Kidney (tissue), 14 donors: ENCODE results near the gene APOL3. TPM values are rescaled to one million over a fixed set of nuclear protein-coding genes. Genes with fewer than 3 reads are reported as not detected.
"Not testable (repeated sequence)": the region's sequence is repeated elsewhere in the genome, so short reads cannot be mapped to it uniquely, and the experiment has no call there.

ENCODE experiments used
- DNase-seq, 5 donors: peaks; one replicate each; pipeline ENCODE4 v3.0.0-alpha.2; 2013 to 2020
- FAIRE-seq: peaks from 2 replicates; lab custom pipeline; 2012; peaks lifted over from hg19 to GRCh38; lab: Jason Lieb, UNC
- H3K27ac ChIP-seq, 2 donors: one replicate each; pipeline ENCODE4 v1.7.0; 2013; ENCODE audit warnings: low read depth in 2 of 2, low read length in 2 of 2, inconsistent platforms in 1 of 2
- H3K27me3 ChIP-seq: one replicate; pipeline ENCODE4 v1.7.1; 2013; ENCODE audit warnings: low read length, inconsistent platforms; ENCODE audit not compliant: control insufficient read depth, insufficient read depth
- H3K36me3 ChIP-seq, 3 donors: one replicate each; pipeline versions ENCODE4 v1.7.0 to v1.7.1; 2013; ENCODE audit warnings: low read length in 3 of 3, control low read depth in 1 of 3, inconsistent platforms in 1 of 3; ENCODE audit not compliant: insufficient read depth in 3 of 3, control insufficient read depth in 2 of 3
- H3K4me1 ChIP-seq, 3 donors: one replicate each; pipeline versions ENCODE4 v1.7.0 to v1.7.1; 2013; ENCODE audit warnings: low read length in 3 of 3, inconsistent platforms in 1 of 3, low read depth in 1 of 3; ENCODE audit not compliant: control insufficient read depth in 2 of 3, insufficient read depth in 2 of 3
- H3K4me3 ChIP-seq, 3 donors: one replicate each; pipeline versions ENCODE4 v1.7.0 to v1.8.1; 2013; ENCODE audit warnings: low read length in 3 of 3, control low read depth in 1 of 3, inconsistent platforms in 1 of 3
- H3K9ac ChIP-seq, 3 donors: one replicate each; pipeline versions ENCODE4 v1.7.0 to v1.7.1; 2013; ENCODE audit warnings: low read length in 3 of 3, control low read depth in 1 of 3, inconsistent platforms in 1 of 3
- H3K9me3 ChIP-seq, 3 donors: one replicate each; pipeline versions ENCODE4 v1.7.0 to v1.7.1; 2013; ENCODE audit warnings: low read length in 3 of 3, control low read depth in 1 of 3, inconsistent platforms in 1 of 3; ENCODE audit not compliant: control insufficient read depth in 2 of 3, insufficient read depth in 1 of 3
- intact Hi-C: fragments of 100-400 bp; cut with DNase I; formaldehyde crosslinking; loops from one replicate; pipeline ENCODE4 v1.11.1; 2022
- polyA plus RNA-seq: library from polyadenylated mRNA; stranded (reverse); fragments of 350-450 nt; fragmentation: Illumina TruSeq; extraction: RNeasy Lipid Tissue Mini Kit (QIAGEN cat#74804); gene quantifications from one replicate; pipeline ENCODE4 v1.2.3, GENCODE V29; 2014; ENCODE audit warnings: low read depth, low replicate concordance; ENCODE audit not compliant: insufficient read depth
- total RNA-seq: library from RNA; stranded (reverse); fragmentation: NEBNext Ultra II Directional; extraction: Animal tissue kit (Norgen Biotek cat#: 25700); gene quantifications from one replicate; pipeline ENCODE4 v1.2.1, GENCODE V29; 2021
- TF ChIP-seq, protein P1 (sequence below): IDR thresholded peaks from 3 replicates; pipeline ENCODE4 v1.5.1; 2012; ENCODE audit warnings: mild to moderate bottlenecking, moderate library complexity, borderline replicate concordance; ENCODE audit not compliant: insufficient read depth; ENCODE audit errors: extremely low read depth
- donor health status: control.
- donor health status: control.
- donor health status: control.
- donor health status: control.
- donor health status: control.
- donor health status: DM: yes; HTN: yes; CAD: no.
- donor health status: Normal renal cell carcinoma (clear cell type).

The APOL3 gene
- total and polyA plus RNA-seq, 2 donors from 2014 or later, result 25.1 to 43.7 TPM

GRCh38 chr22:36097880-36098279 is 62.7 kb downstream of the APOL3 start:
- TF ChIP-seq, protein P1, sequence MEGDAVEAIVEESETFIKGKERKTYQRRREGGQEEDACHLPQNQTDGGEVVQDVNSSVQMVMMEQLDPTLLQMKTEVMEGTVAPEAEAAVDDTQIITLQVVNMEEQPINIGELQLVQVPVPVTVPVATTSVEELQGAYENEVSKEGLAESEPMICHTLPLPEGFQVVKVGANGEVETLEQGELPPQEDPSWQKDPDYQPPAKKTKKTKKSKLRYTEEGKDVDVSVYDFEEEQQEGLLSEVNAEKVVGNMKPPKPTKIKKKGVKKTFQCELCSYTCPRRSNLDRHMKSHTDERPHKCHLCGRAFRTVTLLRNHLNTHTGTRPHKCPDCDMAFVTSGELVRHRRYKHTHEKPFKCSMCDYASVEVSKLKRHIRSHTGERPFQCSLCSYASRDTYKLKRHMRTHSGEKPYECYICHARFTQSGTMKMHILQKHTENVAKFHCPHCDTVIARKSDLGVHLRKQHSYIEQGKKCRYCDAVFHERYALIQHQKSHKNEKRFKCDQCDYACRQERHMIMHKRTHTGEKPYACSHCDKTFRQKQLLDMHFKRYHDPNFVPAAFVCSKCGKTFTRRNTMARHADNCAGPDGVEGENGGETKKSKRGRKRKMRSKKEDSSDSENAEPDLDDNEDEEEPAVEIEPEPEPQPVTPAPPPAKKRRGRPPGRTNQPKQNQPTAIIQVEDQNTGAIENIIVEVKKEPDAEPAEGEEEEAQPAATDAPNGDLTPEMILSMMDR, result no peak
- Histone ChIP-seq H3K27me3 (no peaks in the 10 kb centered on the region), H3K9ac (no peak overlapping the region), H3K4me1 (no peaks in the 10 kb centered on the region), H3K4me3 (no peak overlapping the region), H3K9me3 (no peaks in the 10 kb centered on the region), H3K36me3 (no peaks in the 10 kb centered on the region), H3K27ac (no peak overlapping the region)
- intact Hi-C loops, result no loop called here
- DNase-seq (peak in 4 of 5 donors; percentile 24 to 37 (median 30)), FAIRE-seq (no peak)

GRCh38 chr22:36090772-36091171 is 69.8 kb downstream of the APOL3 start:
- FAIRE-seq, H3K27me3 ChIP-seq, intact Hi-C loops: not testable (repeated sequence)

More at GRCh38 chr22:36090772-36091171, 69.8 kb downstream of the APOL3 start:
- not testable (repeated sequence) for H3K4me1 ChIP-seq, H3K9me3 ChIP-seq, H3K4me3 ChIP-seq, H3K9ac ChIP-seq, H3K27ac ChIP-seq, H3K36me3 ChIP-seq, DNase-seq

Other genes with a start within 250 kb of the APOL3 start
- gene RBFOX2, start 131.9 kb downstream of the APOL3 start, total RNA-seq, result 68.6 TPM
- 17.2 TPM for gene RBFOX2, start 131.9 kb downstream of the APOL3 start, polyA plus RNA-seq
- 8.7 TPM for gene APOL4, start 41.1 kb upstream of the APOL3 start, total RNA-seq
- 6.1 TPM for gene APOL4, start 41.1 kb upstream of the APOL3 start, polyA plus RNA-seq
- 48.8 TPM for gene APOL2, start 78.8 kb upstream of the APOL3 start, total RNA-seq
- 34.8 TPM for gene APOL2, start 78.8 kb upstream of the APOL3 start, polyA plus RNA-seq
- gene APOL1, start 92.4 kb upstream of the APOL3 start, total RNA-seq, result 160 TPM
- 51.8 TPM for gene APOL1, start 92.4 kb upstream of the APOL3 start, polyA plus RNA-seq
- 655 TPM for gene MYH9, start 227.2 kb upstream of the APOL3 start, total RNA-seq
- 85.2 TPM for gene MYH9, start 227.2 kb upstream of the APOL3 start, polyA plus RNA-seq